Muscle layer of duodenum (tissue), 2 donors: ENCODE data around the gene CALML6.
A peak's percentile ranks its signal among the peaks of the same experiment; 100 is the strongest.

Source experiments
- H3K27ac ChIP-seq: one replicate; pipeline ENCODE4 v1.7.0; 2013; ENCODE audit warnings: mild to moderate bottlenecking, low read length
- H3K27me3 ChIP-seq: one replicate; pipeline ENCODE4 v1.7.0; 2013; ENCODE audit warnings: low read depth, mild to moderate bottlenecking, control low read depth, low read length
- H3K36me3 ChIP-seq, 2 donors: one replicate each; pipeline ENCODE4 v1.7.0; 2013; ENCODE audit warnings: low read length in 2 of 2, control low read depth in 1 of 2, mild to moderate bottlenecking in 1 of 2; ENCODE audit not compliant: insufficient read depth in 2 of 2, control insufficient read depth in 1 of 2
- H3K4me1 ChIP-seq, 2 donors: one replicate each; pipeline ENCODE4 v1.7.0; 2013; ENCODE audit warnings: low read length in 2 of 2, mild to moderate bottlenecking in 2 of 2, control low read depth in 1 of 2, moderate library complexity in 1 of 2; ENCODE audit not compliant: insufficient read depth in 2 of 2, control insufficient read depth in 1 of 2
- H3K4me3 ChIP-seq, 2 donors: one replicate each; pipeline ENCODE4 v1.7.0; 2013; ENCODE audit warnings: low read length in 2 of 2, low read depth in 1 of 2, mild to moderate bottlenecking in 1 of 2
- H3K9me3 ChIP-seq, 2 donors: one replicate each; pipeline ENCODE4 v1.7.0; 2013; ENCODE audit warnings: low read length in 2 of 2, control low read depth in 1 of 2, mild to moderate bottlenecking in 1 of 2; ENCODE audit not compliant: control insufficient read depth in 1 of 2
- donor health status: healthy.

Gene CALML6

GRCh38 chr1:1901641-1902294 lies 13.3 kb upstream of the CALML6 start:
- no peak overlapping the region for H3K27ac ChIP-seq
- H3K36me3 ChIP-seq = no peaks in the 10 kb centered on the region
- peaks cover 0 to 4% of the 10 kb centered on the region in 2 donors for H3K4me1 ChIP-seq
- H3K27me3 ChIP-seq = no peaks in the 10 kb centered on the region
- H3K9me3 ChIP-seq = no peaks in the 10 kb centered on the region
- no peak overlapping the region for H3K4me3 ChIP-seq

GRCh38 chr1:1903224-1903623 lies 11.8 kb upstream of the CALML6 start:
- Histone ChIP-seq H3K4me3 (no peak overlapping the region), H3K36me3 (no peaks in the 10 kb centered on the region), H3K4me1 (peaks cover 0 to 10% of the 10 kb centered on the region in 2 donors), H3K27ac (no peak overlapping the region), H3K27me3 (no peaks in the 10 kb centered on the region), H3K9me3 (no peaks in the 10 kb centered on the region)

- Histone ChIP-seq H3K4me3 (no peak overlapping the region), H3K27ac (no peak overlapping the region), H3K4me1 (peaks cover 0 to 16% of the 10 kb centered on the region in 2 donors), H3K36me3 (no peaks in the 10 kb centered on the region), H3K9me3 (no peaks in the 10 kb centered on the region), H3K27me3 (no peaks in the 10 kb centered on the region)
Observed at GRCh38 chr1:1906185-1907097, 8.6 kb upstream of the CALML6 start.

- Histone ChIP-seq H3K9me3 (no peaks in the 10 kb centered on the region), H3K27me3 (no peaks in the 10 kb centered on the region), H3K36me3 (no peaks in the 10 kb centered on the region), H3K27ac (no peak overlapping the region), H3K4me1 (peaks cover 0 to 16% of the 10 kb centered on the region in 2 donors), H3K4me3 (no peak overlapping the region)
Observed at GRCh38 chr1:1907098-1907736, 7.8 kb upstream of the CALML6 start.

GRCh38 chr1:1908506-1908791 lies 6.6 kb upstream of the CALML6 start:
- Histone ChIP-seq H3K36me3 (no peaks in the 10 kb centered on the region), H3K9me3 (no peaks in the 10 kb centered on the region), H3K4me1 (peaks cover 0 to 16% of the 10 kb centered on the region in 2 donors), H3K27me3 (no peaks in the 10 kb centered on the region), H3K27ac (no peak overlapping the region), H3K4me3 (peak overlapping the region; percentile 39 to 73)

GRCh38 chr1:1910033-1910465 lies 5.0 kb upstream of the CALML6 start:
- Histone ChIP-seq H3K27ac (no peak overlapping the region), H3K4me3 (peak overlapping the region in 1 of 2 donors; percentile 55), H3K4me1 (peaks cover 0 to 16% of the 10 kb centered on the region in 2 donors)

GRCh38 chr1:1910651-1911331 lies 4.3 kb upstream of the CALML6 start:
- H3K27me3 ChIP-seq = no peaks in the 10 kb centered on the region
- no peak overlapping the region for H3K4me3 ChIP-seq
- no peaks in the 10 kb centered on the region for H3K9me3 ChIP-seq
- H3K36me3 ChIP-seq = no peaks in the 10 kb centered on the region
- no peak overlapping the region for H3K27ac ChIP-seq
- peaks cover 0 to 16% of the 10 kb centered on the region in 2 donors for H3K4me1 ChIP-seq

More at GRCh38 chr1:1910033-1910465, 5.0 kb upstream of the CALML6 start:
- H3K27me3 ChIP-seq = no peaks in the 10 kb centered on the region
- H3K9me3 ChIP-seq = no peaks in the 10 kb centered on the region
- H3K36me3 ChIP-seq = no peaks in the 10 kb centered on the region

- Histone ChIP-seq H3K4me3 (no peak overlapping the region), H3K4me1 (peaks cover 0 to 12% of the 10 kb centered on the region in 2 donors), H3K27me3 (no peaks in the 10 kb centered on the region), H3K9me3 (no peaks in the 10 kb centered on the region), H3K36me3 (no peaks in the 10 kb centered on the region), H3K27ac (no peak overlapping the region)
Observed at GRCh38 chr1:1911350-1912041, 3.6 kb upstream of the CALML6 start.

- no peak overlapping the region for H3K4me3 ChIP-seq
- peaks cover 0 to 10% of the 10 kb centered on the region in 2 donors for H3K4me1 ChIP-seq
- no peaks in the 10 kb centered on the region for H3K36me3 ChIP-seq
- no peaks in the 10 kb centered on the region for H3K9me3 ChIP-seq
- no peaks in the 10 kb centered on the region for H3K27me3 ChIP-seq
- H3K27ac ChIP-seq = no peak overlapping the region
Observed at GRCh38 chr1:1914101-1914970, 724 bp upstream of the CALML6 start.
